Neutrophil (primary cell): Measurements from ENCODE around the gene NBAS.

ENCODE experiments used
- H3K27ac ChIP-seq: fragments of 200-600 bp; sonication (generic); 2 replicates; pipeline ENCODE4 v1.5.1; 2016; ENCODE audit warnings: mild to moderate bottlenecking, moderate library complexity
- H3K27me3 ChIP-seq: fragments of 200-600 bp; sonication (generic); 2 replicates; pipeline ENCODE4 v1.6.0; 2016; ENCODE audit warnings: mild to moderate bottlenecking
- H3K36me3 ChIP-seq: fragments of 200-600 bp; sonication (generic); 2 replicates; pipeline ENCODE4 v1.5.1; 2017
- H3K4me1 ChIP-seq, 2 experiments: fragments of 200-600 bp in 1 of 2; sonication (generic) in 1 of 2; 1 replicate in 1 of 2; 2 replicates in 1 of 2; pipeline versions ENCODE4 v1.5.1 to v1.6.1; 2013 to 2016; ENCODE audit warnings: low read depth in 1 of 2, low read length in 1 of 2, mild to moderate bottlenecking in 1 of 2, moderate library complexity in 1 of 2; ENCODE audit not compliant: control insufficient read depth in 1 of 2, insufficient read depth in 1 of 2
- H3K4me3 ChIP-seq, 2 experiments: fragments of 200-600 bp in 1 of 2; sonication (generic) in 1 of 2; 1 replicate in 1 of 2; 2 replicates in 1 of 2; pipeline ENCODE4 v1.5.1; 2013 to 2016; ENCODE audit warnings: low read depth in 1 of 2, low read length in 1 of 2, mild to moderate bottlenecking in 1 of 2, moderate library complexity in 1 of 2
- H3K9me3 ChIP-seq: fragments of 200-600 bp; sonication (generic); 2 replicates; pipeline ENCODE4 v1.5.1; 2016
- CTCF ChIP-seq: fragments of 200-600 bp; sonication (generic); IDR thresholded peaks from 2 replicates; pipeline ENCODE4 v1.5.1; 2016; ENCODE audit warnings: antibody characterized with exemption

Gene NBAS

GRCh38 chr2:15485949-15486348 is 75.2 kb downstream of the NBAS start:
- no peaks in the 10 kb centered on the region for H3K9me3 ChIP-seq
- no peaks in the 10 kb centered on the region for H3K4me1 ChIP-seq
- H3K36me3 ChIP-seq, result peaks cover 23% of the 10 kb centered on the region
- TF ChIP-seq CTCF, result no peak
- H3K27ac ChIP-seq, result no peak overlapping the region
- H3K4me3 ChIP-seq, result no peak overlapping the region
- no peaks in the 10 kb centered on the region for H3K27me3 ChIP-seq

- Histone ChIP-seq H3K9me3 (no peaks in the 10 kb centered on the region), H3K36me3 (peaks cover 13% of the 10 kb centered on the region), H3K4me1 (no peaks in the 10 kb centered on the region), H3K4me3 (no peak overlapping the region), H3K27me3 (no peaks in the 10 kb centered on the region), H3K27ac (no peak overlapping the region)
- no peak for TF ChIP-seq CTCF
Observed at GRCh38 chr2:15481000-15481399, 80.1 kb downstream of the NBAS start.

- Histone ChIP-seq H3K4me3 (no peak overlapping the region), H3K36me3 (peaks cover 13% of the 10 kb centered on the region), H3K9me3 (no peaks in the 10 kb centered on the region), H3K27ac (no peak overlapping the region), H3K27me3 (no peaks in the 10 kb centered on the region), H3K4me1 (no peaks in the 10 kb centered on the region)
- TF ChIP-seq CTCF, result no peak
Observed at GRCh38 chr2:15480552-15480951, 80.6 kb downstream of the NBAS start.

GRCh38 chr2:15472876-15473275 is 88.3 kb downstream of the NBAS start:
- H3K36me3 ChIP-seq, result peaks cover 27% of the 10 kb centered on the region
- H3K9me3 ChIP-seq, result no peaks in the 10 kb centered on the region
- H3K27ac ChIP-seq, result no peak overlapping the region
- TF ChIP-seq CTCF, result no peak
- H3K4me1 ChIP-seq, result no peaks in the 10 kb centered on the region
- H3K27me3 ChIP-seq, result no peaks in the 10 kb centered on the region
- no peak overlapping the region for H3K4me3 ChIP-seq

GRCh38 chr2:15472133-15472532 is 89.0 kb downstream of the NBAS start:
- H3K9me3 ChIP-seq, result no peaks in the 10 kb centered on the region

More at GRCh38 chr2:15472133-15472532, 89.0 kb downstream of the NBAS start:
- Histone ChIP-seq H3K4me1 (no peaks in the 10 kb centered on the region), H3K27ac (no peak overlapping the region), H3K27me3 (no peaks in the 10 kb centered on the region), H3K36me3 (peaks cover 32% of the 10 kb centered on the region), H3K4me3 (no peak overlapping the region)
- no peak for TF ChIP-seq CTCF
